Keratinocyte (primary cell): ENCODE data around the gene BICDL1.

ENCODE experiments used
- CTCF ChIP-seq, 3 experiments: IDR thresholded peaks in 1 of 3; conservative IDR thresholded peaks in 1 of 3; optimal IDR thresholded peaks in 1 of 3; 2 replicates in 2 of 3; 3 replicates in 1 of 3; pipeline versions ENCODE3 to v1.5.1; 2011; ENCODE audit warnings: low read length in 3 of 3, mild to moderate bottlenecking in 3 of 3, moderate library complexity in 2 of 3, control low read depth in 1 of 3, inconsistent platforms in 1 of 3; ENCODE audit not compliant: insufficient read depth in 2 of 3; ENCODE audit errors: extremely low read depth in 1 of 3
- EZH2 ChIP-seq: IDR thresholded peaks from one replicate; pipeline ENCODE4 v1.6.1; 2012; ENCODE audit warnings: inconsistent platforms, mild to moderate bottlenecking, low read length, moderate library complexity

DNA sequence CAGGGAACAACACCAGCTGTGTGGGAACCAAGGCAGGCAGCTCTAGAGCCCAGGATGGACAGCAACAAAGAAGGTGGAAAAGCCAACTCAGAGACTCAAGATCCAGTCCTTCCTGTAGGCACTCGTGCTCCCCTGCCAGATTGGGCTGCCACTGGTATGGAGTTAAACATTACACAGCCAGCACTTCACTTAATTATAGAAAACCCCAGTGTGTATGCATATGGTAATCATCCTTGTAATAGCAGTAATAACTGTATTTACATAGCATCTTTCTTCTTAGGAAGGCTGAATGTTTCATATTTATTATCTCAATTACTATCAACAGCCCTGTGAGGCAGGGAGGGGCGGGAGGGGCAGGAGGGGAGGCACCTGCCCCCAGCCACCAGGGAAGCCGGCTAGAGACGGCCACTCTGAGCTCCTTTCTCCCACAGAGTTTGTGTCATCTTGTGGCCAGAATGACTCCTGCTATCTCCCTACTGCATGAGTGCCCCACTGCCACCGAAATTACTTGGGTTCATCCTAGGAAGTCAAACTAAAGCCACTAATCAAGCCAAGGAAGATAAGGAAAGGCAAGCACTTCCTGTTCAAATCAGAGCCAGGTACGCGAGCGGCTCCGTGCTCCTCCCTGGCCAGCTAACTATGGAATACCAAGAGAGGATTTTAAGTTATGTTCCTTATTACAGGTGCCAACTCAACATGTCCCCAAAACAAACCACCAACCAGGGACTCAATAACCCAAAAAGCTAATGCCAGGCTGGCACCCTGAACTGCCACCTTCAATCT lies 143.2 kb downstream of the BICDL1 start:
- TF ChIP-seq CTCF (optimal IDR thresholded peaks at IDR 0.05 in 1 of 3, IDR thresholded peaks at IDR 0.05 in 1 of 3, conservative IDR thresholded peaks at IDR 0.05 in 1 of 3; ENCODE audit: extremely low read depth in 1 of 3, insufficient read depth in 2 of 3, low read length in 3 of 3) (no peak), EZH2 (no peak)
